Central memory CD4-positive, alpha-beta T cell (primary cell): ENCODE measurements around the gene LRFN4.
A peak's percentile ranks its signal among the peaks of the same experiment; 100 is the strongest.

Experiments
- DNase-seq: peaks from one replicate; pipeline ENCODE4 v3.0.0; 2022

Gene LRFN4

GRCh38 chr11:66858939-66859685, 2.2 kb downstream of the LRFN4 start:
- no peak for DNase-seq

GRCh38 chr11:66859686-66860448, 3.0 kb downstream of the LRFN4 start:
- no peak for DNase-seq

GRCh38 chr11:66860449-66860831, 3.6 kb downstream of the LRFN4 start:
- no peak for DNase-seq

GRCh38 chr11:66861038-66861773, 4.3 kb downstream of the LRFN4 start:
- DNase-seq, result no peak

- DNase-seq, result no peak
These were observed 5.1 kb downstream of the LRFN4 start for GRCh38 chr11:66861774-66862558.

GRCh38 chr11:66862559-66863037, 5.7 kb downstream of the LRFN4 start:
- DNase-seq, result no peak

- DNase-seq, result no peak
These were observed 6.7 kb downstream of the LRFN4 start for GRCh38 chr11:66863428-66864125.

- no peak for DNase-seq
These were observed 7.5 kb downstream of the LRFN4 start for GRCh38 chr11:66864172-66864901.

- no peak for DNase-seq
These were observed 8.2 kb downstream of the LRFN4 start for GRCh38 chr11:66864924-66865697.

- DNase-seq, result no peak
These were observed 9.1 kb downstream of the LRFN4 start for GRCh38 chr11:66866007-66866406.

GRCh38 chr11:66866511-66866986, 9.7 kb downstream of the LRFN4 start:
- no peak for DNase-seq

GRCh38 chr11:66867425-66868040, 10.7 kb downstream of the LRFN4 start:
- DNase-seq, result no peak

- no peak for DNase-seq
These were observed 11.3 kb downstream of the LRFN4 start for GRCh38 chr11:66868082-66868725.

GRCh38 chr11:66868726-66869566, 12.1 kb downstream of the LRFN4 start:
- peak; percentile 62 for DNase-seq

- DNase-seq, result no peak
These were observed 12.7 kb downstream of the LRFN4 start for GRCh38 chr11:66869567-66869870.

- no peak for DNase-seq
These were observed 13.3 kb downstream of the LRFN4 start for GRCh38 chr11:66870131-66870530.

GRCh38 chr11:66870616-66871520, 14.0 kb downstream of the LRFN4 start:
- DNase-seq, result no peak
